GM13977 (cell line): Measurements from ENCODE around the gene COPG2.

ENCODE experiments used
- DNase-seq: peaks from one replicate; pipeline ENCODE4 v3.0.0; 2012; ENCODE audit warnings: low spot score
- in situ Hi-C: fragments of 300-500 bp; cut with MboI; formaldehyde crosslinking; loops from one replicate; pipeline ENCODE4 v1.12.0; 2022; ENCODE audit warnings: low sequenced_read_pairs, low pct_unique_long_range_greater_than_20kb, mixed read lengths, inconsistent platforms; ENCODE audit not compliant: unreplicated experiment
- TF ChIP-seq, protein P1 (sequence below): IDR thresholded peaks from 2 replicates; pipeline ENCODE4 v1.5.1; 2012; ENCODE audit warnings: mild to moderate bottlenecking, control low read depth; ENCODE audit not compliant: insufficient read depth; ENCODE audit errors: extremely low read depth, missing control alignments

COPG2 gene

DNA sequence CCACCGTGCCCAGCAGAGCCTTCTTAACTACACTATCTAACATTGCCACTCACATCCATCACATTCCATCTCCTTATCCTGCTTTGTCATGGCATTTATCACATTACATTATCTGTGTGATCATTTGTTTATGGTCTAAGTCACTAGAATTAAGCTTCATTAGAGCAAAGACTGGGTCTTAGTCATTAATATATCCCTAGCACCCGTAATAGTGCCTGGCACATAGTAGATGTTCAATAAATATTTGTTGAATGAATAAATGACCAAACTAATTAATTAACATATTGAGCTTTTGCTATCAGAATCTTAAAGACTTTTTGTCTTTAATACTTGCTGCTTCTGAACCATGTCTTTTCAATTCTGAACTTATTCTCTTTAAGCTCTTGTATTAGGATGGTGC, 5.9 kb upstream of the COPG2 start:
- in situ Hi-C loops: no loop called here
- no peak for DNase-seq
- TF ChIP-seq, protein P1, sequence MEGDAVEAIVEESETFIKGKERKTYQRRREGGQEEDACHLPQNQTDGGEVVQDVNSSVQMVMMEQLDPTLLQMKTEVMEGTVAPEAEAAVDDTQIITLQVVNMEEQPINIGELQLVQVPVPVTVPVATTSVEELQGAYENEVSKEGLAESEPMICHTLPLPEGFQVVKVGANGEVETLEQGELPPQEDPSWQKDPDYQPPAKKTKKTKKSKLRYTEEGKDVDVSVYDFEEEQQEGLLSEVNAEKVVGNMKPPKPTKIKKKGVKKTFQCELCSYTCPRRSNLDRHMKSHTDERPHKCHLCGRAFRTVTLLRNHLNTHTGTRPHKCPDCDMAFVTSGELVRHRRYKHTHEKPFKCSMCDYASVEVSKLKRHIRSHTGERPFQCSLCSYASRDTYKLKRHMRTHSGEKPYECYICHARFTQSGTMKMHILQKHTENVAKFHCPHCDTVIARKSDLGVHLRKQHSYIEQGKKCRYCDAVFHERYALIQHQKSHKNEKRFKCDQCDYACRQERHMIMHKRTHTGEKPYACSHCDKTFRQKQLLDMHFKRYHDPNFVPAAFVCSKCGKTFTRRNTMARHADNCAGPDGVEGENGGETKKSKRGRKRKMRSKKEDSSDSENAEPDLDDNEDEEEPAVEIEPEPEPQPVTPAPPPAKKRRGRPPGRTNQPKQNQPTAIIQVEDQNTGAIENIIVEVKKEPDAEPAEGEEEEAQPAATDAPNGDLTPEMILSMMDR: no peak

- TF ChIP-seq, protein P1: no peak
- no peak for DNase-seq
- in situ Hi-C loops: no loop called here
Observed at GRCh38 chr7:130673066-130673465, 4.5 kb upstream of the COPG2 start.

DNA sequence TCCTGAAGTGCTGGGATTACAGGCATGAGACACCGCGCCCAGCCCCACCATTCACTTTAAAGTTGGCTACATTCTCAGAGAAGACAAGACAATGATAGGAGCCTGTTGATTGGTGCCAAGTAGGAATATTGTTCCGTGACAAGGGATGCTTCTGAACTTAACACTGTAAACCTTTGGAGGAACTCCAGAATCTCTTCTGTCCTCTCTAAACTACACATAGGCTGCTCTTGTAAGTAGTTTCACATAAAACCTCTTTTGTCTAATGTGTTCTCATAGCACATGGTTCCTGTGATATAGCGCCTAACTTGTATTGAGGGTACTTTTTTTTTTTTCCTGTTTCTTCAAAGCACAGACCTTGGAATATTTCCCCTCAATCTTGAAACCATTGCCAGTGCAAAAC, 3.6 kb upstream of the COPG2 start:
- no peak for DNase-seq
- TF ChIP-seq, protein P1: no peak
- in situ Hi-C loops: no loop called here

DNA sequence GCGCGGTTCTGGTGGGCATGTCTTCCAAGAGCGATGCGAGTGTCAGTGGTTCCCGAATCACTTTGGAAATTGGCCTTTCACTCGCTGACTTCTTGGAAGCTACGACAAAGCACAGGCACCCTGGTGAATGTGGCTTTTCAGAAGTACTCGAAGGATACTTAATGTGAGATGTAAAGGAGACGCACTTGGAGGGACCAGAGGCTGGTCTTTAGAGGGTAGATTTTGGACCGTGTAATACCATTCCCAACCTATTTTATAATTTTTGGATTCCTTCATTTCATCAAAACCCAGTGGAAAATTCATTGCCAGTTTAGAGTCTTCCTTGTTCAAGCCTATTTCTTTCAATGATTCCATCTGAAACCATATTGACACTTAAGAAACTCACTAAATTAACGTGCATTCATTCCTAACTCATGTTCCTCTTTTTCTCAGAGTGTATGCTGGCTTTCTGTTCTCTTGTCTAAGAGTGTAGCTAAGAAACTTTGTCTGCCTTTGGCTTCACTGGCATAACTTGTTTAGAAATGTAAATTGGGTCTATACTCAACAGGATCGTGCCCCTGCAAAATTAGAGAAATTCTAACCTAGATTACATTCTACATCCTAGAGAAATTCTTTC, 645 bp upstream of the COPG2 start:
- in situ Hi-C loops: no loop called here
- TF ChIP-seq, protein P1: no peak
- no peak for DNase-seq

- peak; percentile 17 for DNase-seq
Observed at GRCh38 chr7:130667593-130668257, 823 bp downstream of the COPG2 start.

GRCh38 chr7:130662426-130662825, 6.1 kb downstream of the COPG2 start:
- in situ Hi-C loops: no loop called here

More at GRCh38 chr7:130667593-130668257, 823 bp downstream of the COPG2 start:
- TF ChIP-seq, protein P1: no peak
- in situ Hi-C loops: no loop called here

More at GRCh38 chr7:130662426-130662825, 6.1 kb downstream of the COPG2 start:
- DNase-seq: no peak
- TF ChIP-seq, protein P1: no peak
